GM23248 (cell line): ENCODE measurements around the gene MGAM2. TPM values are rescaled to one million over a fixed set of nuclear protein-coding genes. Genes with fewer than 3 reads are reported as not detected.

Experiments used
- DNase-seq: peaks from one replicate; pipeline ENCODE4 v3.0.0-alpha.2; 2015
- H2AFZ ChIP-seq: fragments of 200-600 bp; sonication (generic); 2 replicates; pipeline ENCODE4 v1.6.1; 2016; ENCODE audit warnings: antibody characterized with exemption
- H3F3A ChIP-seq: fragments of 200-600 bp; sonication (generic); 2 replicates; pipeline ENCODE4 v1.6.1; 2016; ENCODE audit warnings: mild to moderate bottlenecking, antibody characterized with exemption, mixed run types; ENCODE audit not compliant: insufficient read depth
- H3K27ac ChIP-seq: fragments of 200-600 bp; sonication (generic); 2 replicates; pipeline ENCODE4 v1.5.1; 2016; ENCODE audit warnings: mild to moderate bottlenecking
- H3K27me3 ChIP-seq: fragments of 200-600 bp; sonication (generic); replicated peaks from 2 replicates; pipeline ENCODE4 v1.6.1; 2016; ENCODE audit warnings: mild to moderate bottlenecking; ENCODE audit not compliant: insufficient read depth
- H3K36me3 ChIP-seq: fragments of 200-600 bp; sonication (generic); 2 replicates; pipeline ENCODE4 v1.6.1; 2016; ENCODE audit warnings: low read depth, mild to moderate bottlenecking
- H3K4me1 ChIP-seq: fragments of 200-600 bp; sonication (generic); 2 replicates; pipeline ENCODE4 v1.6.1; 2016; ENCODE audit warnings: mild to moderate bottlenecking; ENCODE audit not compliant: insufficient read depth
- H3K4me2 ChIP-seq: fragments of 200-600 bp; sonication (generic); one replicate; pipeline ENCODE4 v1.6.1; 2016; ENCODE audit warnings: mild to moderate bottlenecking; ENCODE audit not compliant: unreplicated experiment
- H3K4me3 ChIP-seq: fragments of 200-600 bp; sonication (generic); 2 replicates; pipeline ENCODE4 v1.5.1; 2016; ENCODE audit warnings: mild to moderate bottlenecking
- H3K79me2 ChIP-seq: fragments of 200-600 bp; sonication (generic); 2 replicates; pipeline ENCODE4 v1.6.1; 2016; ENCODE audit warnings: mild to moderate bottlenecking; ENCODE audit not compliant: insufficient read depth
- H3K9ac ChIP-seq: fragments of 200-600 bp; sonication (generic); 2 replicates; pipeline ENCODE4 v1.6.1; 2016; ENCODE audit warnings: mild to moderate bottlenecking
- H3K9me2 ChIP-seq: fragments of 200-600 bp; sonication (generic); 2 replicates; pipeline ENCODE4 v1.6.1; 2016; ENCODE audit warnings: mixed run types, mild to moderate bottlenecking, moderate library complexity; ENCODE audit not compliant: insufficient read depth
- H3K9me3 ChIP-seq: fragments of 200-600 bp; sonication (generic); one replicate; pipeline ENCODE4 v1.6.1; 2017; ENCODE audit warnings: low read depth
- H4K20me1 ChIP-seq: fragments of 200-600 bp; sonication (generic); 2 replicates; pipeline ENCODE4 v1.6.0; 2016; ENCODE audit not compliant: insufficient read depth
- EZH2 ChIP-seq: fragments of 200-600 bp; sonication (generic); IDR thresholded peaks from 2 replicates; pipeline ENCODE4 v1.6.1; 2018; ENCODE audit warnings: antibody characterized with exemption, mild to moderate bottlenecking; ENCODE audit not compliant: insufficient read depth, poor library complexity, severe bottlenecking
- EZH2phosphoT487 ChIP-seq: fragments of 200-600 bp; sonication (generic); IDR thresholded peaks from 2 replicates; pipeline ENCODE4 v1.6.1; 2018; ENCODE audit warnings: antibody characterized with exemption, moderate library complexity, mild to moderate bottlenecking, low read depth; ENCODE audit not compliant: insufficient read depth
- WGBS, 2 experiments: methylation state at CpG; one replicate each; pipeline ENCODE4 v1.1.6; 2015 to 2017; ENCODE audit warnings: low lambda C conversion rate in 2 of 2, low coverage in 1 of 2; ENCODE audit errors: missing lambda C conversion rate in 2 of 2; 5-methylcytosine and 5-hydroxymethylcytosine counted together
- in situ Hi-C: fragments of 300-500 bp; cut with MboI; formaldehyde crosslinking; loops from 2 replicates; pipeline ENCODE4 v1.15.0; 2020
- polyA plus RNA-seq: library from polyadenylated mRNA; unstranded; fragments of >200 nt; fragmentation: Nextera tagmentation; extraction: Ambion mirVana; gene quantifications from 2 replicates; pipeline ENCODE4 v1.2.1, GENCODE V29; 2016
- total RNA-seq: library from RNA; depleted of rRNA; stranded (reverse); fragments of >200 nt; shearing (Covaris generic); gene quantifications from 2 replicates; pipeline ENCODE4 v1.2.3, GENCODE V29; 2014

The MGAM2 gene
- total and polyA plus RNA-seq, 2 experiments from 2014 or later: not detected

- Histone ChIP-seq H4K20me1 (no peaks in the 10 kb centered on the region), H3K9me3 (no peaks in the 10 kb centered on the region), H3K4me3 (no peak overlapping the region), H3K27me3 (no peaks in the 10 kb centered on the region), H3K36me3 (no peaks in the 10 kb centered on the region), H3K4me1 (no peaks in the 10 kb centered on the region), H3K79me2 (no peaks in the 10 kb centered on the region), H3K4me2 (no peak overlapping the region), H3F3A (0 out of 2 replicates have a peak, but pooled peaks cover 4% of the 10 kb centered on the region), H3K9ac (no peak overlapping the region), H2AFZ (no peak overlapping the region), H3K27ac (no peak overlapping the region), H3K9me2 (no peaks in the 10 kb centered on the region)
- in situ Hi-C loops: no loop called here
- 10 to 11% methylated on average over 2 of the region's 2 CpGs for WGBS, 2 experiments
- no peak for TF ChIP-seq EZH2
- TF ChIP-seq EZH2phosphoT487: no peak
- no peak for DNase-seq
Observed at GRCh38 chr7:142174441-142174840, 62.9 kb downstream of the MGAM2 start.

GRCh38 chr7:142175594-142175993, 64.1 kb downstream of the MGAM2 start:
- Histone ChIP-seq H3F3A (0 out of 2 replicates have a peak, but pooled peaks cover 4% of the 10 kb centered on the region), H3K9me2 (no peaks in the 10 kb centered on the region), H2AFZ (no peak overlapping the region), H3K4me1 (no peaks in the 10 kb centered on the region), H3K9ac (no peak overlapping the region), H3K27me3 (no peaks in the 10 kb centered on the region), H3K36me3 (no peaks in the 10 kb centered on the region), H3K4me3 (no peak overlapping the region), H3K9me3 (no peaks in the 10 kb centered on the region), H3K79me2 (no peaks in the 10 kb centered on the region), H3K27ac (no peak overlapping the region), H4K20me1 (no peaks in the 10 kb centered on the region), H3K4me2 (no peak overlapping the region)
- TF ChIP-seq EZH2phosphoT487: no peak
- TF ChIP-seq EZH2: no peak
- 59 to 67% methylated on average over 3 of the region's 3 CpGs for WGBS, 2 experiments
- no peak for DNase-seq
- in situ Hi-C loops: no loop called here

GRCh38 chr7:142176901-142177300, 65.4 kb downstream of the MGAM2 start:
- H3K27ac ChIP-seq: no peak overlapping the region
- no peak overlapping the region for H3K4me3 ChIP-seq
- 0 out of 2 replicates have a peak, but pooled peaks cover 4% of the 10 kb centered on the region for H3F3A ChIP-seq
- no peak overlapping the region for H3K9ac ChIP-seq
- no peak overlapping the region for H2AFZ ChIP-seq
- H3K9me2 ChIP-seq: no peaks in the 10 kb centered on the region
- no peaks in the 10 kb centered on the region for H4K20me1 ChIP-seq
- 26 to 27% methylated on average over 1 of the region's 1 CpG for WGBS, 2 experiments
- no peaks in the 10 kb centered on the region for H3K79me2 ChIP-seq
- no peak for DNase-seq
- TF ChIP-seq EZH2 (no peak), EZH2phosphoT487 (no peak)
- in situ Hi-C loops: no loop called here
- H3K4me2 ChIP-seq: no peak overlapping the region
- no peaks in the 10 kb centered on the region for H3K4me1 ChIP-seq
- no peaks in the 10 kb centered on the region for H3K27me3 ChIP-seq
- no peaks in the 10 kb centered on the region for H3K9me3 ChIP-seq
- H3K36me3 ChIP-seq: no peaks in the 10 kb centered on the region

- no peaks in the 10 kb centered on the region for H4K20me1 ChIP-seq
- no peaks in the 10 kb centered on the region for H3K9me2 ChIP-seq
- no peak overlapping the region for H2AFZ ChIP-seq
- no peaks in the 10 kb centered on the region for H3K27me3 ChIP-seq
- no peak overlapping the region for H3K4me2 ChIP-seq
- 0 out of 2 replicates have a peak, but pooled peaks cover 4% of the 10 kb centered on the region for H3F3A ChIP-seq
- H3K27ac ChIP-seq: no peak overlapping the region
- no peaks in the 10 kb centered on the region for H3K4me1 ChIP-seq
- H3K9ac ChIP-seq: no peak overlapping the region
- H3K4me3 ChIP-seq: no peak overlapping the region
- in situ Hi-C loops: no loop called here
- DNase-seq: peak; percentile 51
- no peaks in the 10 kb centered on the region for H3K9me3 ChIP-seq
- no peaks in the 10 kb centered on the region for H3K36me3 ChIP-seq
- no peaks in the 10 kb centered on the region for H3K79me2 ChIP-seq
- no peak for TF ChIP-seq EZH2phosphoT487
- no peak for TF ChIP-seq EZH2
Observed at GRCh38 chr7:142177869-142178268, 66.4 kb downstream of the MGAM2 start.

GRCh38 chr7:142180426-142180825, 68.9 kb downstream of the MGAM2 start:
- no peak overlapping the region for H3K4me2 ChIP-seq
- 0 out of 2 replicates have a peak, but pooled peaks cover 4% of the 10 kb centered on the region for H3F3A ChIP-seq
- no peak overlapping the region for H2AFZ ChIP-seq
- no peaks in the 10 kb centered on the region for H3K79me2 ChIP-seq
- H3K27me3 ChIP-seq: no peaks in the 10 kb centered on the region
- no peak overlapping the region for H3K4me3 ChIP-seq
- H3K27ac ChIP-seq: no peak overlapping the region
- no peak for DNase-seq
- 29 to 47% methylated on average over 1 of the region's 1 CpG for WGBS, 2 experiments
- H3K4me1 ChIP-seq: no peaks in the 10 kb centered on the region
- H4K20me1 ChIP-seq: no peaks in the 10 kb centered on the region
- H3K9me2 ChIP-seq: no peaks in the 10 kb centered on the region
- in situ Hi-C loops: no loop called here
- no peaks in the 10 kb centered on the region for H3K36me3 ChIP-seq
- no peak overlapping the region for H3K9ac ChIP-seq
- TF ChIP-seq EZH2phosphoT487: no peak
- no peak for TF ChIP-seq EZH2
- no peaks in the 10 kb centered on the region for H3K9me3 ChIP-seq
